Measurements from ENCODE around the gene GFRA1.
"Not testable (repeated sequence)": the region's sequence is repeated elsewhere in the genome, so short reads cannot be mapped to it uniquely, and the experiment has no call there.

Gene GFRA1

DNA sequence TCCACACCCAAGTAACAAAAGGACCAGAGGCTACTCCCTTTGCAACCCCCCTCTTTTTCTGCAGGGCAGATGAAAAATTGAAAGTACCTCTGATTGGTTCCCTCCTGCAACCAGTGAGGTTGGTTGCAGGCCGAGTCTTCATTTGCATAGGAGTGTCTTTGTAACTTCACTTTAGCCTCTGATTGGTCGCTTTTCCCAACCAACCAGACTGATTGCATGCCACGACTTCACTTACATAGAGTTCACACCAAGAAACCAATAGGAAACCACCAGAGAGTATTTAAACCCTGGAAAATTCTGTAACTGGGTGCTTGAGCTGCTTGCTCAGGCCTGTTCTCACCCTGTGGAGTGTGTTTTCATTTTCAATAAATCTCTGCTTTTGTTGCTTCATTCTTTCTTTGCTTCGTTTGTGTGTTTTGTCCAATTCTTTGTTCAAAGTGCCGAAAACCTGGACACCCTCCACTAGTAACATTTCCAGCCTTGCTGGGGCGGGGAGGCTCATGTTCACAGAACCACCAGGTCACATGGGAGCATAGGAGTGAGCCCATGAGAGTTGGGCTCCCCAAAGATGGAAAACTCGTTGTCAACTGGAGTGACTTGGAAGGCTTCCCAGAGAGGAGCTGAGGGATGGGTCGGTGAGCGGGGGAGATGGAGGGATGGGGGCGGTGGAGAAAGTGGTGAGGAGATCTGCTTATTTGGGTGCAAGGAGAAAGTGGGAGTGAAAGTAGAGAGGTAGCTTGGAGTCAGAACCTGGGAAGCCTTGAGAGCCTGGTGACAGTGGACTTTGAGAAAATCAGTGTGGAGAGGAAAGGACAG lies 223.6 kb downstream of the GFRA1 start:
- DNase-seq (no peak), ATAC-seq (replicated peaks) (no peak)
- peaks cover 11 to 14% of the 10 kb centered on the region in 2 donors for H3K9me3 Mint-ChIP-seq
- H3K4me3 Mint-ChIP-seq = no peak overlapping the region
- no peaks in the 10 kb centered on the region for H3K36me3 Mint-ChIP-seq (ENCODE audit: insufficient read depth)
- H3K4me1 Mint-ChIP-seq (ENCODE audit: low read depth in 2 of 2) = no peaks in the 10 kb centered on the region
- no peaks in the 10 kb centered on the region for H3K27me3 Mint-ChIP-seq
- no peak overlapping the region for H3K27ac Mint-ChIP-seq

DNA sequence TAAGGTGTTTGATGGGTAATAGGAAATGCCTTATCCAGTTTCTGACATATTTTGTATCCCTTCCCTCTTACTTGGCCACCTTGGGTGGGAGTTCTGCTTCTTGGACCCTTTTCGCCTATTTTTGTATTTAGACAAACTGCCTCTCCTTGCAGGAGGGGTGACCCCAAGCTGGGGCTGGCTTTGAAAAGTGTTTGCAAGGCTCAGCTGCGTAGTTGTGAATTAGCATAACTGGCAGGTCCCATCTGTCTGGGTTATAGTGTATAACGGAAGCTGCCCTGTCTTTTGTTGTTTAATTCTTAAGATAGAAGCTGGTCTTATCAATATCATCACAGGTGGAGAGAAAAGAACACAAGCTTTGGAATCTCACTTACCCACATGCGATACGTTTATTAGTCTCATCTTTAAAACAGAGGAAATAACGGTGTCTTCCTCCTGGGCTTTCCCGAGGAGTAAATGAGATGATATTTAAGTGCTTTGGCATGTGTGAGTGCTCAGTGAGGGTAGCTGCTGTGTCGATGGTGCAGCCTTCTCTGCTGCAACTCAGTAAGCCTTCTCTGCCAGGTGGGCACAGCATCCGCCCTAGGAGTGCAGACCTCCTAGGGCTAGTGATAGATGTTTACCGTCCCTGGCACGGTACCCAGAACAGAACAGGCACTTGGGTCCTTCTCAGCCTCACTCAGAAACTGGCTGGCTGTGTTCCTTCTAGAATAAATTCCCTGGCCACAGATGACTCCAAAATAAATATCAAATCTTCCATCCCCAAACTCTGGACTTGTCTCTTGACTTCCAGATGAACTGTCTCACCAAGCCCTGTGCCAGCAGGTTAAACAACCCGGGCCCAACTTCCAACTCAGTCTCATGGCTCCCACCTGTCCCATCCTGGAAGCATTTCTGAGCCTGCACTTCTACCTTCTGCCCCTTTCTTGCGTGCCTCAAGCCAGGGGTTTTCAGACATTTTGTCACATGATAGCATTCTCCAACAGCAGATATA lies 227.3 kb downstream of the GFRA1 start:
- Mint-ChIP-seq H3K9me3 (peaks cover 16 to 31% of the 10 kb centered on the region in 2 donors), H3K27ac (no peak overlapping the region), H3K4me3 (no peak overlapping the region), H3K27me3 (no peaks in the 10 kb centered on the region), H3K4me1 (ENCODE audit: low read depth in 2 of 2) (no peaks in the 10 kb centered on the region), H3K36me3 (ENCODE audit: insufficient read depth) (no peaks in the 10 kb centered on the region)
- no peak for ATAC-seq (replicated peaks)
- no peak for DNase-seq

DNA sequence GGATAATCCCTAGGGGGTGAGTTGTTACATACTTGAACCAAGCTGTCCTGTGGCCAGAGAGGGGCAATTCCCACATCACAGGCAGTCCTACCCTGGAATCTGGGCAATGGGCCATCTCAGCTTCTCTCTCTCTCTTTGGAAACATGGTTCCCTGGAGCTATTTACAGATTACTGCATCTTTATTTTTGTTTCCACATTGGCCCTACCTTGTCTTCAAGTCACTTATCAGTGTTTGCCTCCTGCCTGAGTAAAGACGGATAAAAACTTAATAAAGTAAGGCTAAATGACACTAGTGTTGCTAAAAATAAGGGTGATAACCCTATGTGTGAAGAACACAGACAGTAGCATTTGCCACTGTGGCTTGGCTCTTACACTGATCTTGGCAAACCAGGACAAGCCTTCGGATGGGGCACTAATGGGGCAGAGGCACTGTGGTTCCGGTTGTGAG lies 228.2 kb downstream of the GFRA1 start:
- Mint-ChIP-seq H3K36me3 (ENCODE audit: insufficient read depth) (no peaks in the 10 kb centered on the region), H3K27me3 (no peaks in the 10 kb centered on the region), H3K4me1 (ENCODE audit: low read depth in 2 of 2) (no peaks in the 10 kb centered on the region), H3K9me3 (peaks cover 16 to 31% of the 10 kb centered on the region in 2 donors), H3K4me3 (no peak overlapping the region), H3K27ac (no peak overlapping the region)
- no peak for ATAC-seq (replicated peaks)
- no peak for DNase-seq

DNA sequence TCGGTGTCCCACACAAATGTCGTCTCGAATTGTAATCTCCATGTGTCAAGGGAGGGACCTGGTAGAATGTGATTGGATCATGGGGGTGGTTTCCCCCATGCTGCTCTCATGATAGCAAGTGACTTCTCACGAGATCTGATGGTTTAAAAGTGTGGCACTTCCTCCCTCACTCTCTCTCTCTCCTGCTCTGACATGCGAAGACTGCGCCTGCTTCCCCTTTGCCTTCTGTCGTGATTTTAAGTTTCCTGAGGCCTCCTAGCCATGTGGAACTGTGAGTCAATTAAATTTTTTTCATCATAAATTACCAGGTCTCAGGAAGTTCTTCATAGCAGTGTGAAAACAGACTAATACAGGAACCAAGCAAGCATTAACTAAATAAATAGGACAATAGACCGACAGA lies 229.1 kb downstream of the GFRA1 start:
- Mint-ChIP-seq H3K27ac (no peak overlapping the region), H3K4me1 (ENCODE audit: low read depth in 2 of 2) (no peaks in the 10 kb centered on the region), H3K4me3 (no peak overlapping the region), H3K36me3 (ENCODE audit: insufficient read depth) (no peaks in the 10 kb centered on the region), H3K27me3 (no peaks in the 10 kb centered on the region), H3K9me3 (peaks cover 10 to 27% of the 10 kb centered on the region in 2 donors)
- ATAC-seq (replicated peaks) = no peak
- no peak for DNase-seq

DNA sequence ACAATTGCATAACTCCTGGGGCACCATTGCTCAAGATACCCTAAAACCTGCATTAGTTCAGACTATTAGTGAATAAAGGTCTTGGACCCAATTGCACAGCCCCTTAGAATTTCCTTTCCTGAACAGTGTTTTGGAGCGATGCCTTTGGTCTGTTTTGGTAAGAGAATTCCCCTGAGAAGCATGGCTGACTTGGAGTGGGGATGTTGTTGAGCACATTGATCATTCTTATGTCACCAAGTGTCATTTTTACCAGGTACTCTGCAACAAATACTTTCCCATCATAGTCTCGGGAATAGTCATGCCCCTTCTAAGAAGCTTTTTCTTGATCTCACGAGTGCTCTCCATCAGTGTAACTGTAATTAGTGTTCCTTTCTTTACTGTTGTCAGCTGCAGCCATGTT lies 229.7 kb downstream of the GFRA1 start:
- Mint-ChIP-seq H3K4me1 (ENCODE audit: low read depth in 2 of 2) (no peaks in the 10 kb centered on the region), H3K9me3 (peaks cover 10 to 32% of the 10 kb centered on the region in 2 donors), H3K27ac (no peak overlapping the region)

DNA sequence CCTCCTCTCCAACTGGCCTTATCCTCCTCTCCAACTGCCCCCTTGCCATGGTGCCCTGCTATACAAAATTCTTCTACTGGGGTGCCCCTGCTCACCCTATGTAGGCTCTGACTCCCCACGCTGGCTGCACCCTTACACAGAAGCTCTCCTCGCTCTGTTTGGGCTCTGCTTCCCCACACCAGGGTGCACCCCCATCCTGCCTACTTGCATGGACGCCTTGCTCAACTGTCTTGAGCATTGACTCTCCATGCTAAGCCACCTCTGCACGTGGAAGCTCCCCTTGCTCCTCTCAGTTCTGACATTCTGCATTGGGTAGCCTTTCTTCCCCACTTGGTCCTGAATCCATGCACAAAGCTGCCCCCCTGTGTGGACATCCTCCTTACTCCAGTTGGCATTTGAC lies 231.1 kb downstream of the GFRA1 start:
- DNase-seq (no peak), ATAC-seq (replicated peaks) (no peak)
- H3K4me3 Mint-ChIP-seq = no peak overlapping the region
- peaks cover 8 to 32% of the 10 kb centered on the region in 2 donors for H3K9me3 Mint-ChIP-seq
- no peak overlapping the region for H3K27ac Mint-ChIP-seq
- no peaks in the 10 kb centered on the region for H3K27me3 Mint-ChIP-seq
- no peaks in the 10 kb centered on the region for H3K4me1 Mint-ChIP-seq (ENCODE audit: low read depth in 2 of 2)
- H3K36me3 Mint-ChIP-seq (ENCODE audit: insufficient read depth) = no peaks in the 10 kb centered on the region

More for the DNA sequence above, 229.7 kb downstream of the GFRA1 start:
- ATAC-seq (replicated peaks) = no peak
- DNase-seq = no peak
- no peaks in the 10 kb centered on the region for H3K36me3 Mint-ChIP-seq (ENCODE audit: insufficient read depth)
- no peak overlapping the region for H3K4me3 Mint-ChIP-seq
- no peaks in the 10 kb centered on the region for H3K27me3 Mint-ChIP-seq

DNA sequence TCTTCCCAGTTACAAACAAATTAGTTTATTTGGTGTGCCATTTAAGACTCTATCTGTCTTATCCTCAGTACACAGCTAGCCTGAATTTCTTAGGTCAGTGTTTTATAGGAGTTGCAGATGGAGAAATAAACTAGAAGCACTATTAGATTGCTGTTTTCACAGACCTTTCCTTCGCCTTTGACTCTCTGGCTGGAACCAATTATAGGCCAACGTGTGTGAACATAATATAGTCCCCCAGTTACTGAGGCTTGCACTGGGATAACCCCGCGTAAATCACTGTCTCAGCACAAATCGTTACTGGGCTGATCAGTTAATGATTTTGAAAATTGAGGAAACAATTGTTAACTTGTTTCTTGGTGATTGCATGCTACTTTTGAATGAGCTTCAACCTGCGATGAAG lies 233.4 kb downstream of the GFRA1 start:
- DNase-seq = no peak
- H3K4me3 Mint-ChIP-seq = no peak overlapping the region
- H3K36me3 Mint-ChIP-seq (ENCODE audit: insufficient read depth) = no peaks in the 10 kb centered on the region
- H3K27me3 Mint-ChIP-seq = no peaks in the 10 kb centered on the region
- H3K9me3 Mint-ChIP-seq = peaks cover 8 to 26% of the 10 kb centered on the region in 2 donors
- no peaks in the 10 kb centered on the region for H3K4me1 Mint-ChIP-seq (ENCODE audit: low read depth in 2 of 2)
- no peak for ATAC-seq (replicated peaks)
- H3K27ac Mint-ChIP-seq = no peak overlapping the region

DNA sequence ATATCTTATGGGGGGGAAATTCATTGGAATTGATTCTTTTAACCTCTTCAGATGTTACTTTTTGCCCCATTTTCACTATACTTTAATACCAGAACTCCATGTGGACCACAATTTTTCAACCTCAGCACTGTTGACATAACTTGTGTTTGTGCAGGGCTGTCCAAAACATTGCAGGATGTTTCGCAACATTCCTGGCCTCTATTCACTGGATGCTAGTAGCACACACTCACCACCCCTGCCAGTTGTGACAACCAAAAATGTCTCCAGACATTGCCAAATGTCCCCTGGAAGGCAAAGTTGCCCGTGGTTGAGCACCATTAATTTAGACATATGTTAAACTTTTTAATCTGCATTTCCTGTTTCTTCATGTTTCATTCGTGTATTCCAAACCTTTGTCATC lies 234.7 kb downstream of the GFRA1 start:
- Mint-ChIP-seq H3K4me1 (ENCODE audit: low read depth in 2 of 2) (no peaks in the 10 kb centered on the region), H3K4me3 (no peak overlapping the region), H3K27ac (no peak overlapping the region), H3K27me3 (no peaks in the 10 kb centered on the region), H3K36me3 (ENCODE audit: insufficient read depth) (no peaks in the 10 kb centered on the region), H3K9me3 (peaks cover 3 to 15% of the 10 kb centered on the region in 2 donors)
- ATAC-seq (replicated peaks) (no peak), DNase-seq (no peak)

DNA sequence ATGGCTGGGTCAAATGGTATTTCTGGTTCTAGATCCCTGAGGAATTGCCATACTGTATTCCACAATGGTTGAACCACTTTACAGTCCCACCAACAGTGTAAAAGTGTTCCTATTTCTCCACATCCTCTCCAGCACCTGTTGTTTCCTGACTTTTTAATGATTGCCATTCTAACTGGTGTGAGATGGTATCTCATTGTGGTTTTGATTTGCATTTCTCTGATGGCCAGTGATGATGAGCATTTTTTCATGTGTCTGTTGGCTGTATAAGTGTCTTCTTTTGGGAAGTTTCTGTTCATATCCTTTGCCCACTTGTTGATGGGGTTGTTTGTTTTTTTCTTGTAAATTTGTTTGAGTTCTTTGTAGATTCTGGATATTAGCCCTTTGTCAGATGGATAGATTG lies 237.6 kb downstream of the GFRA1 start:
- not testable (repeated sequence) for ATAC-seq (replicated peaks); DNase-seq; H3K4me1 Mint-ChIP-seq (ENCODE audit: low read depth in 2 of 2)

DNA sequence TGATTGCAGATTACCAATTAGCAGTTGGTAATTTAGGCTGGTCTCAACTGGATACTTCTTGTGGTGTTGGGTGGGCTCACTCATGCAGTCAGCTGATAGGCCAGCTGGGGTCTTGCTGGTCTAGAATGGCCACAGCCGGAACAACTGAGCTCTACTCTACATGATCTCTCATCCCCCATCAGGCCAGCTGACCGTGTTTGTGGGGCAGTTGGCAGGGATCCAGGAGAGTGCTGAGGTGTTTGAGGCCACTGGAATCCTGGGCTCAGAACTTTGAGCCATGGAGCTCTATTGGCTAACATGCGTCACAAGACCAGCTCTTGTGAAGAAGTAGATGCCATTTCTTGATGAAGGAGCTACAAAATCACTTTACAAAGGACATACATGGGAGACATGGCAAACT lies 242.4 kb downstream of the GFRA1 start:
- no peaks in the 10 kb centered on the region for H3K4me1 Mint-ChIP-seq (ENCODE audit: low read depth in 2 of 2)
- ATAC-seq (replicated peaks) (no peak), DNase-seq (no peak)
- H3K27ac Mint-ChIP-seq = no peak overlapping the region
- H3K9me3 Mint-ChIP-seq = peaks cover 8 to 43% of the 10 kb centered on the region in 2 donors
- no peaks in the 10 kb centered on the region for H3K36me3 Mint-ChIP-seq (ENCODE audit: insufficient read depth)
- no peak overlapping the region for H3K4me3 Mint-ChIP-seq
- H3K27me3 Mint-ChIP-seq = no peaks in the 10 kb centered on the region

More for the DNA sequence above, 237.6 kb downstream of the GFRA1 start:
- peaks cover 6 to 30% of the 10 kb centered on the region in 2 donors for H3K9me3 Mint-ChIP-seq
- not testable (repeated sequence) for H3K27me3 Mint-ChIP-seq; H3K4me3 Mint-ChIP-seq; H3K36me3 Mint-ChIP-seq (ENCODE audit: insufficient read depth); H3K27ac Mint-ChIP-seq

DNA sequence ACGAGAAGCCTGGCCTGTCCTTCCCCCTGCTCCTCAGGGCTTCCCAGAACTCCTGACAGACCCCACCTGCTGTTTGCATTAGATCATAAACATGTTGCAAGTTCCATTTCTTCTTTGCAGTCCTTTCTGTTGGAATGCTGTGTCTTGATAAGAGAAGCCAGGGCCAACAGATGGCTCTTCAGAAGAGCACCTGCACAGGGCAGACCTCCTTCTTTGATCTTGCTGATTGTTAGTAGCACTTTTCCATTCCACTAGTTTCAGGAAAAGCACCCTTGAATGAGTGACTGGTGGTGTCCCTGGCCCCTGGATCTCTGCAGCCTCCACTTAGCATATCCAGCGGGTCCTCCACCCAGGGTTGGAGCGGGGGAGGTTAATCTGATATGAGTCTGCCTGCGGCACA lies 243.2 kb downstream of the GFRA1 start:
- Mint-ChIP-seq H3K4me3 (no peak overlapping the region), H3K4me1 (ENCODE audit: low read depth in 2 of 2) (no peaks in the 10 kb centered on the region), H3K27ac (no peak overlapping the region), H3K27me3 (no peaks in the 10 kb centered on the region), H3K36me3 (ENCODE audit: insufficient read depth) (peaks cover 3% of the 10 kb centered on the region), H3K9me3 (peaks cover 14 to 43% of the 10 kb centered on the region in 2 donors)
- no peak for ATAC-seq (replicated peaks)
- DNase-seq = no peak

DNA sequence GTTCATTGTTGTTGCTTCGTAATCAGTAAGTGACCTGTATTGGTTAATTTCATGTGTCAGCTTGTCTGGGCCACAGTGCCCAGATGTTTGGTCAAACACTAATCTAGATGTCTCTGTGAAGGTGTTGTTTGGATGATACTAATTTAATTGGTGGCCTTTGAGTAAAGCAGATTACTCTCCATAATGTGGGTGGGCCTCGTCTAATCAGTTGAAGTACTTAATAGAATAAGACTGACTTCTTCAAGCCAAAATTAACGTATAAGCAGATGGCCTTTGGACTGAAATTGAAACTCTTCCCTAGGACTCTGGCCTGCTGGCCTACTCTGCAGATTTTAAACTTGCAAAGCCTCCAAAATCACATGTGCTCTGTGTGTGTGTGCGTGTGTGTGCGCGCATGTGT lies 245.7 kb downstream of the GFRA1 start:
- Mint-ChIP-seq H3K4me3 (no peak overlapping the region), H3K9me3 (peaks cover 14 to 34% of the 10 kb centered on the region in 2 donors), H3K36me3 (ENCODE audit: insufficient read depth) (peaks cover 3% of the 10 kb centered on the region), H3K27me3 (no peaks in the 10 kb centered on the region), H3K4me1 (ENCODE audit: low read depth in 2 of 2) (no peaks in the 10 kb centered on the region), H3K27ac (no peak overlapping the region)
- no peak for ATAC-seq (replicated peaks)
- DNase-seq = no peak

DNA sequence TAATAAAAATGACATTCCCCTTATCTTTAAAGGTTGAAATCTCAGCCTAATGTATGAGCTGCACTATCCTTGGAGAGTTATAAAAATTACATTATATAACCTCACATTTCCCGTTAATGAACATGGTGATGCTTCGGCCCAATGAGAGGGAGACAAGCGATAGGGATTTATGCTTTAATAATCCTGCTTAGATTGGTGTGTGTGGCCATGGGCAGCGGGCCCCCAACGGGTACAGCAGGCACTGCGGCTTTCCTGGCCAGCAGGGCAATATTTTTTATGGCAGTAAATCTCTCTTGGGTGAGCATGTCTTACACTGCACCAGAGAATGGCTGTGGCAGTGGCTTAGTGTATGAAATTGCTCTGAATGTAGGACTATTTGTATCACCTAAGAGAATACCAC lies 246.3 kb downstream of the GFRA1 start:
- peaks cover 3% of the 10 kb centered on the region for H3K36me3 Mint-ChIP-seq (ENCODE audit: insufficient read depth)
- no peak overlapping the region for H3K27ac Mint-ChIP-seq
- ATAC-seq (replicated peaks) (no peak), DNase-seq (no peak)
- H3K4me3 Mint-ChIP-seq = no peak overlapping the region
- peaks cover 14 to 28% of the 10 kb centered on the region in 2 donors for H3K9me3 Mint-ChIP-seq
- no peaks in the 10 kb centered on the region for H3K27me3 Mint-ChIP-seq
- H3K4me1 Mint-ChIP-seq (ENCODE audit: low read depth in 2 of 2) = no peaks in the 10 kb centered on the region

All from effector memory CD8-positive, alpha-beta T cell (primary cell).